GM18499 (cell line): ENCODE data around the gene C6orf120.
"Not testable (repeated sequence)": the region's sequence is repeated elsewhere in the genome, so short reads cannot be mapped to it uniquely, and the experiment has no call there.

Experiments
- ATAC-seq: cut with Tn5 transposase; IDR thresholded peaks from one replicate; pipeline ENCODE4 v1.9.1; 2021; ENCODE audit warnings: moderate number of reproducible peaks; ENCODE audit not compliant: insufficient read depth, unreplicated experiment

Gene C6orf120

GRCh38 chr6:169677096-169677495 lies 24.8 kb upstream of the C6orf120 start:
- no peak for ATAC-seq

GRCh38 chr6:169678342-169678741 lies 23.6 kb upstream of the C6orf120 start:
- ATAC-seq = no peak

DNA sequence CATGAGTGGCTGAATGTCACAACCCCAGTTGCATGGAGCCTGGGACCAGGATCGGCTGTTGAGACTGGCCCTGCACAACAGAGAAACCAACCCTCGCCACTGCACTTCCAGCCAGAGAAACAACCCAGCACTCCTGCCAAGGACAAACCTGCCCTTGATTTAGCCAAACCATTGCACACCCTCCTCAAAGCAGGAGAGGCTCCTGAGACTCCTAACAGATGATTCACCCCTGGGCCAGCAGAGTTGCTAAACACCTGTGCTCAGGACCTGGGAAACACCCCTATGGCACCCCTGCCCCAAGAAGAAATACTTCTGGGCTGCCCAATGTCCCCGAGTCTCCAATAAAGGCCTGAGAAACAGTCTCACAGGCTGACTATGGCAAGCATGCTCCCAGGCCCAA lies 17.9 kb upstream of the C6orf120 start:
- ATAC-seq = no peak

GRCh38 chr6:169685860-169686259 lies 16.1 kb upstream of the C6orf120 start:
- no peak for ATAC-seq

- ATAC-seq = no peak
Observed at GRCh38 chr6:169689287-169689686, 12.6 kb upstream of the C6orf120 start.

DNA sequence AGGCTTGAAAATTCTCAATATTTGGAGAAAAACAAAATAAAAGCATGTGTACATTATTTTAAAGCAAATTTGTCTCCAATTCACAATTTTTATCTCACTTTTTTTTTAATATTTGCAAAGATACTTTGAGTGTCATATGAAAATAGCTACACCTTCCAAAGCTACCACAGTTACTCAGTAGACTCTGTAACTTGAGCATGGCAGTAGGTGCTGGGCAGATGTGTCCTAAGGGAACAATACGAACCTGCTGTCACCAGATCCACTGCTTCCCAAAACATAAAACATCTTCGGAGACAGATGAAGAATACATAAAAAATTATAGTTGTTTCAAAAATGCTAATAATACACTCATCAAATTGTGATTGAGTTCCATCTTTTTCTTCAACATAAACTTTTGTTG lies 10.7 kb upstream of the C6orf120 start:
- ATAC-seq = no peak

GRCh38 chr6:169692516-169692915 lies 9.4 kb upstream of the C6orf120 start:
- ATAC-seq = no peak

- no peak for ATAC-seq
Observed at GRCh38 chr6:169695131-169695530, 6.8 kb upstream of the C6orf120 start.

DNA sequence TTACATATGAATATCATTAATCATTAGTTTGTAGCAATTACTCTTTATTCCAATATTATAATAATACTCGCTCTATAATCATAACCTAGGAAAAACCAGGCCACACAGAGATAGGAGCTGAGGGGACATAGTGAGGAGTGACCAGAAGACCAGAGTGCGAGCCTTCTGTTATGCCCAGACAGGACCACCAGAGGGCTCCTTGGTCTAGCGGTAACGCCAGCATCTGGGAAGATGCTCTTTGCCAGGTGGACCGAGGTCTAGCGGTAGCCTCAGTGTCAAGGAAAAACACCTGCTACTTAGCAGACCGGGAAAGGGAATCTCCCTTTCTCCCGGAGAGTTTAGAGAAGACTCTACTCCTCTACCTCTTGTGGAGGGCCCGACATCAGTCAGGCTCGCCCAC lies 4.8 kb upstream of the C6orf120 start:
- ATAC-seq = not testable (repeated sequence)

GRCh38 chr6:169700296-169700695 lies 1.6 kb upstream of the C6orf120 start:
- no peak for ATAC-seq

- peak; percentile 1 for ATAC-seq
Observed at GRCh38 chr6:169701311-169701953, 494 bp upstream of the C6orf120 start.

- ATAC-seq = no peak
Observed at GRCh38 chr6:169702840-169703246, 917 bp downstream of the C6orf120 start.

DNA sequence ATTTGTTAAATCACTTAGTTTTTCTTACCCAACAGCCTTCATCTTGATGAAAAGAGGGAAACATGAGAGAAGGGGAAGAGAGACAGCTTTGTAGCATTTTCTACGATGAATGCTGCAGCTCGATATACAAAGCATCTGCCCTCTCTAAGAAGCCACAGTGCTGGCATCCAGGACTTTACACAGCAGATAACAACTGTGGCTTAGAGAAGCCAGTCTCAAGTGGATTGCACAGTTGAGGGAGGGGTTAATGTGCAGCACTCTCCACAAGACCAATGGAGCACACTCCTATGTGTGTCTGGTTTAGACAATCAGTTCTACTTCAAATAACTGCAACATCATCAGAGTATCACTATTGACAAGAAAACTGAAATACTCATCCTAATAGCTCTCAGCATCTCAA lies 5.8 kb downstream of the C6orf120 start:
- ATAC-seq = no peak

GRCh38 chr6:169709293-169709692 lies 7.4 kb downstream of the C6orf120 start:
- no peak for ATAC-seq

- no peak for ATAC-seq
Observed at GRCh38 chr6:169710009-169710408, 8.1 kb downstream of the C6orf120 start.

- no peak for ATAC-seq
Observed at GRCh38 chr6:169714178-169714577, 12.3 kb downstream of the C6orf120 start.

GRCh38 chr6:169714595-169714994 lies 12.7 kb downstream of the C6orf120 start:
- no peak for ATAC-seq

GRCh38 chr6:169719117-169719516 lies 17.2 kb downstream of the C6orf120 start:
- ATAC-seq = no peak

- ATAC-seq = no peak
Observed at GRCh38 chr6:169720207-169720855, 18.4 kb downstream of the C6orf120 start.

DNA sequence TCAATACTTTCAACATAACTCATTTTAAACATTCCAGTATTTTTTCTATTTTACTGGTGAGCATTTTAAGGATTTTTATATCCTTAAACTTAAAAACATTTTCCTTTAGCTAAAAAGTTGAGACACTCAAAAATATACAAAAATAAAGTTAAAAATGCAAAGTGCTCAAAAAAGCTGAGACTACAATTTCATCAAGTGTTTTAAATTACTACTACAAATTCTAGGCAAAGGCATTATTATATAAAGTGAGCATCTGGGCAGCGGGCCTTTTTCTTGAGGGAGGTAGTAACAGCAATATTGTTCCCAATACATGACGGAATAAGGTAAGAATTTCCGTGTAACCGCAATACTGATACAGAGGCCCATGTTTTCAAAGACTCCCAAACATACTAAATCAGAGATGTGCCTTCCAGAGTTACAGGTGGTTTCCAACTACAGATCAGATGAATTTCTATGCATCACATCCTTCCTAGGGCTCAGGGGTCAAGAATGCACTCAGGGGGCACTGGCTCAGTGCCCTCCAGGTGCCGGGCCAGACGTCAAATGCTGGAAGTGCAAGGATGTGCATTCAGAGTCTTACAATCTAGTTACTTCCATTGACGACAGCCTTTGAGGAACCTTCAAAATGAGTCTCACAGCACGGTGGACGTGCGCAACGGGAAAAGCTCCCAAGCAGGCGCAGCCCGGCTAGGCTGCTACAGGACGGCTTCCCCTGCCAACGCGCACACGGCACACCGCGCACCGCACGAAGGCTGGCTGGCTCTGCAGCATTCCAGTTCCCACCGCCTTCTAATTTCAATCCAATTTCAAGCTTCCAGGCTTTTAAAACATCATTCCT lies 20.7 kb downstream of the C6orf120 start:
- ATAC-seq = no peak

- ATAC-seq = no peak
Observed at GRCh38 chr6:169723200-169723909, 21.4 kb downstream of the C6orf120 start.
